Measurements from ENCODE around the gene PDE2A.

PDE2A gene

GRCh38 chr11:72655896-72656464, 18.2 kb downstream of the PDE2A start:
- DNase-seq: no peak

GRCh38 chr11:72655014-72655413, 19.2 kb downstream of the PDE2A start:
- DNase-seq: no peak

GRCh38 chr11:72653649-72654048, 20.6 kb downstream of the PDE2A start:
- no peak for DNase-seq

DNA sequence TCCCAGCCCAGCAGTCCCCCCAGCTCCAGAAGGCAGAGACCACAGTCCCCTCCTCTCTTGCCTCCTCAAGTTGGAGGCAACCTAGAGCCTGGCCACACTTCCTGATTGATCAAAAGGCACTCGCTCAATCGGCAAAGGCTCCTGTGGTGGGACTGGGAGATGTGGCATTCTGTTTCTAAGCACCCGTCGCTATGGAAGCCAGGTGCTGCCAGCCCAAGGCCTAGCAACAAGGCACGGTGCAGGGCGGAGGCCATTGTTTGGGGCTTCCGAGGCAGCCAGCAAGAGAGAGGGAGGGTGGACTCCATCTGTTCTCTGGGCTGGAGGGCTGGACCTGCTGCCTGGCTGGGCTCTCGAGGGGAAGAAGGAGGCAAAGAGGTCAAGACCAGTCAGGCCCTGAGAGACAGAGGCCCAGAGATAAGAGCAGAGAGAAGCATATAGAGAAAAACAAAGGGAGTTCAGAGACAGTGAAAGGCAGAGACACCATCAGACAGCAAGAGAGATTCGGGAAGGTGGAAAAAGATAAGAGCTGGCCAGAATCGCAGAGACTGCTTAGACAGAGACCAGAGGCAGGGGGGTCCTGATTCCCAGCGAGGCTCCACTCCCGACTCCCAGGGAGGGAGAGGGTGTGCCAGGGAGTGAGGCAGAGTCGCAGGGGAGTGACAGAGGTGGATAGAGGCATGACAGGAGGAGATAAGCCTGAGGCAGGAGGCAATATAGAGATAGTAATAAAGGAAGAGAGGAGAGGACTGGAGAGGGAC, 21.2 kb downstream of the PDE2A start:
- DNase-seq: no peak

DNA sequence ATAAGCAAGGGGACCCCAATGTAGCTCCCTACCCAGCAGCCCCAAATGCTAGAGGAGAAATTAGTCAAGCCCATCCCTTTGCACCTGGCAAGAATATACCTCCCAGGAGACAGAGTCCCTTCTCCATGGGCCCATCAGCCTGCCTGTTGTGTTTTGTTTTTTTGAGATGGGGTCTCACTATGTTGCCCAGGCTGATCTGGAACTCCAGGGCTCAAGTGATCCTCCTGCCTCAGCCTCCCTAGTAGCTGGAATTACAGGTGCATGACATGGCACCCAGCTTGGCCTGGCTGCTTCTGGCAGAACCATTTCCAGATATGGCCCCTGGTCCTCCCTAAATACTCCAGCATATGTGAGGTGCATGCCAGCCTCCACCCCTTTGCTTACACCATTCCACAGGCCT, 22.1 kb downstream of the PDE2A start:
- no peak for DNase-seq

GRCh38 chr11:72649215-72649976, 24.8 kb downstream of the PDE2A start:
- no peak for DNase-seq

DNA sequence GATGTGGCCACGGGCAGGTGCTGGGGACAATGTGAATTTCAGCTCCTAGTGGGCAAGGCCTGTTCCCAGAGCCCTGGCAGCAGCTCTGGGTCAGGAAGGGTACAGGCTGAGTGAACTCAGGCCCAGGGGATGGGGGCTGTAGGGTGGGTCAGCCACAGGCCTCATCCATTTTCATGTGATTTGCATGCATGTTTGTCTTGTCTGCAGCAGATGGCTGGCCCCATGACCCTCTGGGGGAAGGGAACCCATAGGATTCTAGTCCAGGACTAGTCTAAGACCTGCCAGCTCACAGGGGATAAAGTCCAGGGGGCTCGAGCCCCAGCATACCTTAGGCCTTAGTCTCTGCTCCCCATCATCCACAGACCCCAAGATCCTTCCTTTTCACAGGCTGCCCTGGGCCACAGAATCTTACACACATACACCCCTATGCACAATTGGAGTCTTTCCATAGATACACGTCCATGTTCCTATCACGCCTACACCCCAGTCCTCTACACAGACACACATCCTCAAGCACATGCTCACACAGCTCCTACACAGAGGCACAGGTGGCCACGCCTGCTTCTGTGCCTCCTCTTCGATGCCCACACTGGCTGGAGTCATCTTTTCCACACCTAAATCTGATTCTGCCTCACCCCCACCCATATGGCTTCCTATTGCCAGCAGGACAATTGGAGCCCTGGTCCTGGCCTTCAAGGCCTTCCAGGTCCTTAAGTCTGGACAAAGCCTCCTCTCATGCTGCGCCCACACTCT, 25.7 kb downstream of the PDE2A start:
- DNase-seq: no peak

DNA sequence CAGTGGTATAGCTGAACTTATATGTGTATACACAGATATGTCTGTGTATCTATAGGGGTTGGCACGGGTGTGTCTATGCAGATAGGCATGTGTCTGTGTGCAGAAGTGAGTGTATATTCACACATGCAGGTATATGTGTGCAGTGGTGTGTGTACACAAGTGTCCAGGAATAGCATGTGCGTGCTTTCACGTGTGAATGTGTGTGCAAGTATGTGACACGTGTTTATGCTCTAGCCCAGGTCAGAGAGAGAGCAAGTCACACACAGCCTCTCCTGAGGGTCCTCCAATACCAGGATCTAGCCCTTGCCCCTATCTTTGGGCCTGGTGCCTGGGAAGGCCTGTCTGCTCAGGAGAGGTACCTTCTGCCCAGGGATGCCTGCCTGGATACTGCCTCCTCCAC, 26.3 kb downstream of the PDE2A start:
- DNase-seq: no peak

- no peak for DNase-seq
Measured at GRCh38 chr11:72646472-72646871, 27.8 kb downstream of the PDE2A start.

- no peak for DNase-seq
Measured at GRCh38 chr11:72646024-72646423, 28.2 kb downstream of the PDE2A start.

- no peak for DNase-seq
Measured at GRCh38 chr11:72643547-72643946, 30.7 kb downstream of the PDE2A start.

DNA sequence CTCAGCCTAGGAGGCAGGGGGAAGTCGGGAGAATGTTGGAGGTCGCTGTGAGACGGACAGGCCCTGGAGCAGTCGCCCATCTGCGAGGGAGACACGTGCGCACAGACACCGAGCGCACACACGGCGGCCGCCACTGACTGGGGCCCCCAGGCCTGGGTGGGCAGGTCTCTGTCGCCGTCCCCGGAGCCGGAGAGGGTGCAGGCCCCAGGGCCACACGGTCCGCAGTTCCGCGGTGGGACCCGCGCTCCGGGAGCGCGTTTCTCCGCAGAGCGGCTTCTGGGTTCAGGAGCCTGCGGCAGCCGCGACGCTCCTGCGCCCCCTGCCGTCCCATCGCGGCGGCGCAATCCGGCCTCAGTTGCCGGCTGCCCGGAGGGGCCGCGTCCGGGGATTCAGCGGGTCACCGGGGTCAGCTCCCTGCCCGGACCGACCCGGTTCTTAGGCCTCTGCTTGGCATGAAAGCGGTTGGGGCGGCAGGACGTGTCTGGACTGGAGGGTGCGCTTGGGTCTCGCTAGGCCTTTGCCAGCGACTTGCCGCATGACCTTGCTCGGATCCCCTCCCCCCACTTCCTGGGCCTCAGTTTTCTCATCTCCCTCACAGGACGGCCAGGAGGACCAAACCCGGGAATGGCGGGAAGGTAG, 31.2 kb downstream of the PDE2A start:
- DNase-seq: peak; percentile 43 to 46

GRCh38 chr11:72642043-72642883, 32.0 kb downstream of the PDE2A start:
- DNase-seq: peak in 1 of 2 experiments; percentile 4

- DNase-seq: no peak
Measured at GRCh38 chr11:72641522-72642042, 32.6 kb downstream of the PDE2A start.

DNA sequence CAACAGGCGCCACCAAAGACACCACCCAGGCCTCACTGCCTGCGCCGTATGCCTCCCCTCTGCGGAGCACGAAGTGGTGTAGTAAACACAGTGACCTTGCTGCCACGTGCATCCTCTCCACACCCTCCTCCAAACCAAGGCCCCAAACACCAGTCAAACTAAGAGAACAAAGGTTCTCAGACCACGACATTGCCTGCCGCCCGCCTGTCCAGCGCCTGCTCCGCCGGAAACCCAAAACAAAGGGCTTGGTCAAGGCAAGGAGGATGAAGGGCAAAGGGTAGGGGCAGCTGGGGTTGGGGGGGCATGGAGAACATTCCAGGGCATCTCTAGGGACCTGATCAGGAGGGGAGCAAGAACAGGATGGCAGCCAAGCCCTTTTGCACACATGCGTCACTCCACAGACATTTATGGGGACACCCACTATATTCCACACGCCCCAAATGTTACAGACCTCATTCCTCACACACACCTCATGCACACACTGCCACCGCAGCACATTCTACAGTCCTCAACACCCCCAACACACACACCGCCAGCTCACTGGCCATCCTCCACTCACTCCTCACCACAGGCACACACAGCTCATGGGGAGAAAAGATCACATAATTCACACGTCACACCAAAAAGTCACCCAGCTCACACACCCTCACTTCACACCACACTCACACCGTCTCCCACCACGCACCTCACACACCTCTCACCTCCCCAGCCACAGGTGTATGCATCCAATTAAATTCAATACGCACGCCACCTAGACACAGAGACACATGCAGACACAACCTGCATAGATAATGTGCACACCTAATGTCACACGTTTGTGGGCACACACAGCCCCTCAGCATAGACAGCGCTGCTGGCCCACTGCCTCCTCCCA, 34.5 kb downstream of the PDE2A start:
- DNase-seq: no peak

GRCh38 chr11:72637926-72638325, 36.3 kb downstream of the PDE2A start:
- no peak for DNase-seq

GRCh38 chr11:72637198-72637597, 37.0 kb downstream of the PDE2A start:
- DNase-seq: no peak

- no peak for DNase-seq
Measured at GRCh38 chr11:72636376-72636775, 37.8 kb downstream of the PDE2A start.

GRCh38 chr11:72635933-72636332, 38.3 kb downstream of the PDE2A start:
- DNase-seq: no peak

- no peak for DNase-seq
Measured at GRCh38 chr11:72635309-72635915, 38.8 kb downstream of the PDE2A start.
